ENCODE measurements around the gene NIP7. TPM values are rescaled to one million over a fixed set of nuclear protein-coding genes. Genes with fewer than 3 reads are reported as not detected.

NIP7 gene
- total RNA-seq, 2 donors from 2014 or later, result 5.9 to 6.6 TPM

- Histone ChIP-seq H3K4me3 (no peak overlapping the region), H3K4me1 (peaks cover 0 to 33% of the 10 kb centered on the region in 2 donors), H3K9me3 (no peaks in the 10 kb centered on the region), H3K36me3 (peaks cover 72% of the 10 kb centered on the region), H3K27me3 (no peaks in the 10 kb centered on the region), H3K27ac (no peak overlapping the region)
- no peak for DNase-seq (ENCODE audit: low spot score)
- TF ChIP-seq CTCF (IDR thresholded peaks at IDR 0.05), result no peak
Observed at GRCh38 chr16:69324013-69324531, 15.5 kb upstream of the NIP7 start.

- no peak overlapping the region for H3K27ac ChIP-seq
- H3K4me1 ChIP-seq, result peaks cover 0 to 39% of the 10 kb centered on the region in 2 donors
- no peaks in the 10 kb centered on the region for H3K9me3 ChIP-seq
- no peaks in the 10 kb centered on the region for H3K27me3 ChIP-seq
- DNase-seq (ENCODE audit: low spot score), result no peak
- peaks cover 66% of the 10 kb centered on the region for H3K36me3 ChIP-seq
- no peak overlapping the region for H3K4me3 ChIP-seq
- TF ChIP-seq CTCF (IDR thresholded peaks at IDR 0.05), result no peak
Observed at GRCh38 chr16:69324585-69325253, 14.9 kb upstream of the NIP7 start.

GRCh38 chr16:69325784-69326171 is 13.8 kb upstream of the NIP7 start:
- Histone ChIP-seq H3K4me3 (no peak overlapping the region), H3K9me3 (no peaks in the 10 kb centered on the region), H3K36me3 (peaks cover 55% of the 10 kb centered on the region), H3K27me3 (no peaks in the 10 kb centered on the region), H3K27ac (no peak overlapping the region), H3K4me1 (peaks cover 0 to 42% of the 10 kb centered on the region in 2 donors)
- TF ChIP-seq CTCF (IDR thresholded peaks at IDR 0.05), result no peak
- DNase-seq (ENCODE audit: low spot score), result no peak

GRCh38 chr16:69326172-69326873 is 13.2 kb upstream of the NIP7 start:
- Histone ChIP-seq H3K4me3 (no peak overlapping the region), H3K9me3 (no peaks in the 10 kb centered on the region), H3K27ac (no peak overlapping the region), H3K27me3 (no peaks in the 10 kb centered on the region), H3K4me1 (peaks cover 0 to 48% of the 10 kb centered on the region in 2 donors), H3K36me3 (peaks cover 50% of the 10 kb centered on the region)
- no peak for DNase-seq (ENCODE audit: low spot score)
- no peak for TF ChIP-seq CTCF (IDR thresholded peaks at IDR 0.05)

- H3K4me3 ChIP-seq, result no peak overlapping the region
- no peak overlapping the region for H3K27ac ChIP-seq
- peaks cover 0 to 50% of the 10 kb centered on the region in 2 donors for H3K4me1 ChIP-seq
- no peak for TF ChIP-seq CTCF (IDR thresholded peaks at IDR 0.05)
- no peaks in the 10 kb centered on the region for H3K9me3 ChIP-seq
- peaks cover 48% of the 10 kb centered on the region for H3K36me3 ChIP-seq
- no peak for DNase-seq (ENCODE audit: low spot score)
- no peaks in the 10 kb centered on the region for H3K27me3 ChIP-seq
Observed at GRCh38 chr16:69327585-69328310, 11.8 kb upstream of the NIP7 start.
